Skeletal muscle tissue (tissue), 4 donors: ENCODE measurements around the gene NALCN. TPM values are rescaled to one million over a fixed set of nuclear protein-coding genes. Genes with fewer than 3 reads are reported as not detected.

ENCODE experiments used
- H3K27ac ChIP-seq: one replicate; pipeline ENCODE4 v1.7.0; 2013; ENCODE audit warnings: mild to moderate bottlenecking, low read depth, low read length, inconsistent platforms
- H3K27me3 ChIP-seq, 3 donors: one replicate each; pipeline ENCODE4 v1.7.0; 2013; ENCODE audit warnings: low read length in 3 of 3; ENCODE audit not compliant: control insufficient read depth in 3 of 3, insufficient read depth in 3 of 3
- H3K36me3 ChIP-seq, 3 donors: one replicate each; pipeline ENCODE4 v1.7.0; 2013; ENCODE audit warnings: low read length in 3 of 3; ENCODE audit not compliant: control insufficient read depth in 3 of 3, insufficient read depth in 3 of 3
- H3K4me1 ChIP-seq, 3 donors: one replicate each; pipeline ENCODE4 v1.7.0; 2013; ENCODE audit warnings: low read length in 3 of 3, mild to moderate bottlenecking in 3 of 3; ENCODE audit not compliant: control insufficient read depth in 3 of 3, insufficient read depth in 3 of 3
- H3K4me3 ChIP-seq, 3 donors: one replicate each; pipeline ENCODE4 v1.7.0; 2013; ENCODE audit warnings: low read length in 3 of 3
- H3K9ac ChIP-seq, 3 donors: one replicate each; pipeline ENCODE4 v1.7.0; 2013; ENCODE audit warnings: low read length in 3 of 3, mild to moderate bottlenecking in 3 of 3, moderate library complexity in 2 of 3, low read depth in 1 of 3
- H3K9me3 ChIP-seq, 3 donors: one replicate each; pipeline ENCODE4 v1.7.0; 2013; ENCODE audit warnings: low read length in 3 of 3; ENCODE audit not compliant: control insufficient read depth in 3 of 3
- total RNA-seq: library from RNA; depleted of rRNA; stranded (reverse); fragments of >200 nt; gene quantifications from one replicate; pipeline ENCODE4 v1.2.3, GENCODE V29; 2014
- donor health status: Osteomylitis.

The NALCN gene
- total RNA-seq, 1 donor from 2014 or later, result 1.0 TPM

DNA sequence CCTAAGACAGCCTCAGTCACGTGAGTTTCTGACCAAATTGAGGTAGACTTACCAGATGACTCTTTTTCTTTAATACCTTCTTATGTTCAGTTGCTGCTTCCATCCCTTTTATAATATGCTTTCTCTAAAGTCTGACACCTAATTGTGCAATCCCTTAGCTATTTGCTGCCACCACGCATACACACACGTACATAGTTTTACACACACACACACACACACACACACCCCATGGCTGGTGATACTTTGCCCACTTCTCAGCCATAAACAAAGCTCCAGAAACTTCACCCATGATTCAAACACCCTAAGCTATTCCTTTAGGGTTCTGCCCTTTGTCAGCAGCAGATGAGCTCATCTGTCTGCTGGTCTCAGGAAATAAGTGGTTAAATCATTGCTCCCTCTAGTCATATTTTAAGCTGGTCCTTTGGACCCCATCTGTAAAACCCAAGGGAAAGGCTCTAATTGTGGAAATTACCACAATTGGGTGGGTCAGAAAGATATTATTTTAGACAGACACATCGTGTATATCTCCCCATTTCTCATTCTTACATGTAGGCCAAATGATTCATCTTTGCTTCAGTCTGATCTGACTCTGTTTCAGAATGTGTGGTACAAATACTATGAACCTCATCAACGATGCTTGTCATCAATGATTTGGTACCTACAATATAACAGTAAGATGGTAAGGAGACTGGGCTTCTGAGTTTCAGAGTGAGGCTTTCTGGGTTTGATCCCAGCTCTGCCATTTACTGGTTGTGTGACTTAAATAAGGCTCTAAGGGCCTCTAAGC lies 69.2 kb downstream of the NALCN start:
- Histone ChIP-seq H3K36me3 (no peaks in the 10 kb centered on the region), H3K27me3 (no peaks in the 10 kb centered on the region), H3K4me3 (no peak overlapping the region), H3K9ac (no peak overlapping the region), H3K4me1 (no peaks in the 10 kb centered on the region), H3K27ac (no peak overlapping the region), H3K9me3 (no peaks in the 10 kb centered on the region)

DNA sequence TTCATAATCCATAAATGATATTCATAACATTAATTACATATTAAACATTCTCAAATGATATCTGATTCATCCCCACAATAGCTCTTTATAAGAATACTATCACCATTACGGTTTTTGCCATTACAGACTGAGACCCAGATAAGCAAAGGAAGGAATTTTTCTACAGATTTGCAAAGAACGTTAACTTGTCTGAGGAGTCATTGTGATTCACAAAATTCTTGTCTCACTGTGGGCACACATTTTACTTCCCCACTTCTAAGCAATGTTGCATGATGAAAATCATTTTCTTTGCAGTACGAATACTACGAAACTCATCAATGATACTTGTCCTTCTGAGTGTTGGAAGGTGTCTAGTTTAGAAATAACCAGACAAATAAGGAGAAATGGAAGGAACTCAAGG lies 70.1 kb downstream of the NALCN start:
- no peak overlapping the region for H3K4me3 ChIP-seq
- no peaks in the 10 kb centered on the region for H3K9me3 ChIP-seq
- H3K36me3 ChIP-seq, result no peaks in the 10 kb centered on the region

DNA sequence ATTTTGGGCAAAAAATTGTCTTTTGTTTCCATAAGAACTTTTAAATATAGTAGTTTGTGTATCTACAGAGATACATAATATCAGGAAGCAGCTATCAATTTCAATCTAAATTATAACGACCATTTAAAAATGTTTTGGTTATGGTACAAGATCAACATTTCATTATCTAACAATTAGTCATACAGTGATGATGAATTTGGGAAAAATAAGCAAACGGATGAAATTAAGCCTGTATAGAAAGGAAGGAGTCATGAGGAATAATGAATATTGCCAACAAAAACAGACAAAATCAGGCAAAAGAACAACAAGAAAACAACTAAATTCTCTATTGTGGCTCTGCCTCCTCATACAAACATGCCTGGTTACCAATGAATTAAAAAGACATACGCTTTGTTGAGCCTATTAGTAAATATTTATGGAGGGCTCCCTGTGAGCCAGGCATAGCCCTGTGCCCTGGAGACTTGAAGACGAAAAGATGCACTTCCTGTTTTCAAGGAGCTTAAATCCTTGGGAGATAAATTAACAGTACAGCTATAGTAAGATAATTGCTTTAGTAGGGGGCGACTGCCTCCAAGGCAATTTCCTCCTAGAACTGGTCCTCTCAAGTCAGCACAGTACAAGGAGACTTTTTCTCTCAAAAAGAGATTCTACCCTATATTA lies 73.0 kb downstream of the NALCN start:
- H3K27me3 ChIP-seq, result no peaks in the 10 kb centered on the region
- no peaks in the 10 kb centered on the region for H3K9me3 ChIP-seq
- no peak overlapping the region for H3K4me3 ChIP-seq
- no peak overlapping the region for H3K9ac ChIP-seq
- no peaks in the 10 kb centered on the region for H3K36me3 ChIP-seq
- H3K27ac ChIP-seq, result no peak overlapping the region
- no peaks in the 10 kb centered on the region for H3K4me1 ChIP-seq

More for the DNA sequence above, 70.1 kb downstream of the NALCN start:
- Histone ChIP-seq H3K4me1 (no peaks in the 10 kb centered on the region), H3K27me3 (no peaks in the 10 kb centered on the region), H3K27ac (no peak overlapping the region), H3K9ac (no peak overlapping the region)

DNA sequence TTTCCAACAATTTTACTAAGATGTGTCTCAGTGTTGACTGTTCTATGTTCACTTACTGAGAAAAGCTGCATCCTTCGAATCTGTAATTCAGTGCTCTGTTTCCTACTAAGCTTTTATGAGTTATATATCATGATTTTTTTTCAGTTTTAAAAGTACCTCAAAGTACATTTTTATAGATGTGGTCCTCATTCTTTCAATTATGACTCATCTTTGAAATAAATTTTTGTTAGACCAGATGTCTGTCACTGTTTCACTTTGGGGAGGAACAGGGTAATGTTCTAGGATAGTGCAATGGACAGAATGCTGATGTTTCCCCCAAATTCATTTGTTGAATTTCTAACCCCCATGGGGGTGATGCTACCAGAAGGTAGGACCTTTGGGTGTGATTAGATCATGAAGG lies 74.8 kb downstream of the NALCN start:
- Histone ChIP-seq H3K27me3 (no peaks in the 10 kb centered on the region), H3K36me3 (no peaks in the 10 kb centered on the region), H3K4me1 (no peaks in the 10 kb centered on the region), H3K27ac (no peak overlapping the region), H3K9me3 (no peaks in the 10 kb centered on the region), H3K4me3 (no peak overlapping the region), H3K9ac (no peak overlapping the region)

DNA sequence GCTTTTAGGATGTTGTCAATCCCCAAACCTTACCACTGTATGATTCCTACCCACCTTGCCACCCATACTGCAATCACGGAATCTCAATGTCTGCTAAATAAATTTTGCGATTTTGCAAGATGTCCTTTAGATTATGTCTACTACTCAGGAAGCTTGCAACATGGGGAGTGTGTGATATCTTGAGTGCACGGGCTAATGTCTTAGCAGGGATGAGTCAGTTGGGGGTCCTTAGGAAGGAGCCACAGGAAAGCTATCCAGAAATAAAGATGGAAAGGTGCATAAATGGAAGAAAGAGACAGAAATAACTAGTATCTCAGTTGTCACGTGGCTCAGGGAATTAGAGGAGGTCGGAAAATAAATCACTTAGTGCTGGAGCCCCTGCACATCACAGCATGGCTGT lies 77.1 kb downstream of the NALCN start:
- H3K9me3 ChIP-seq, result no peaks in the 10 kb centered on the region

DNA sequence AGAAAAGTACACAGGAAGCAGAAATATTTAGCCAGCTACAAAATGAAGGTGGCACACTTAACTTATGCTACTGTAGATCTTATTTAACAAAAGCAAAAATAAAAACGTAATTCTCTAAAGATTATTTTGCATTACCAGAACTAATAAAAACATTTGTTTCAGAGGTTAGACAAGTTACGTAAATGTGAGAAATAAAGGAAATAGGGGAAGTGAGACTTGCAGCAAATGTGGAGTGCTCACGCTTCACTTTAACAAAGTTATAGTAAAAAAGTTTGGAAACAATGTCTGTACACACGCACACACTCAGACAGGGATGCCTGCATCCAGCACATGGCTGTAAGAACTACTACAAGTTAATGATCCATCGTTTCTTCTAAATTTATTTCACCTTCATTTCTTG lies 83.7 kb downstream of the NALCN start:
- Histone ChIP-seq H3K4me3 (no peak overlapping the region), H3K27me3 (no peaks in the 10 kb centered on the region), H3K4me1 (no peaks in the 10 kb centered on the region), H3K9me3 (no peaks in the 10 kb centered on the region), H3K27ac (no peak overlapping the region), H3K9ac (no peak overlapping the region), H3K36me3 (no peaks in the 10 kb centered on the region)

More for the DNA sequence above, 77.1 kb downstream of the NALCN start:
- Histone ChIP-seq H3K27ac (no peak overlapping the region), H3K27me3 (no peaks in the 10 kb centered on the region), H3K4me1 (no peaks in the 10 kb centered on the region), H3K9ac (no peak overlapping the region), H3K36me3 (no peaks in the 10 kb centered on the region), H3K4me3 (no peak overlapping the region)

DNA sequence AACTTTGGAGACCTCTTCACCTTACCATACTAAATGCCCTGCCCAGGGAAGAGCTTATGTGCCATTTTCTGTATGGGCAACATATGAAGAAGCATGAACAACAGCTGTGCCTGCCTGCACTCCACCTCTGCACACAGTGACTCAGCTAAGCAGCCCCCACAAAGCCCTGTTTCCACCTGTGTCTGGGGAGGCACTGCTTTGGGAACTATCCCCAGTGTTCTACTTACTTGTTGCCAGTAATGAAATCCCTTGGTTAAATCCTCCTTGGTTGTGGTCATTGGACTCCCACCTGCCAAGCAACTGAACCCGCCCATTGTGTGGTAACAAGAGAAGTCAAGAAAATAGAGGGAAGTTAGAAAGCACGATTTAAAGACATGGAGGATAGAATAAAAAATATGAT lies 84.6 kb downstream of the NALCN start:
- no peak overlapping the region for H3K4me3 ChIP-seq
- no peaks in the 10 kb centered on the region for H3K9me3 ChIP-seq
- H3K27me3 ChIP-seq, result no peaks in the 10 kb centered on the region
- no peak overlapping the region for H3K9ac ChIP-seq
- no peaks in the 10 kb centered on the region for H3K36me3 ChIP-seq
- no peak overlapping the region for H3K27ac ChIP-seq
- H3K4me1 ChIP-seq, result no peaks in the 10 kb centered on the region

DNA sequence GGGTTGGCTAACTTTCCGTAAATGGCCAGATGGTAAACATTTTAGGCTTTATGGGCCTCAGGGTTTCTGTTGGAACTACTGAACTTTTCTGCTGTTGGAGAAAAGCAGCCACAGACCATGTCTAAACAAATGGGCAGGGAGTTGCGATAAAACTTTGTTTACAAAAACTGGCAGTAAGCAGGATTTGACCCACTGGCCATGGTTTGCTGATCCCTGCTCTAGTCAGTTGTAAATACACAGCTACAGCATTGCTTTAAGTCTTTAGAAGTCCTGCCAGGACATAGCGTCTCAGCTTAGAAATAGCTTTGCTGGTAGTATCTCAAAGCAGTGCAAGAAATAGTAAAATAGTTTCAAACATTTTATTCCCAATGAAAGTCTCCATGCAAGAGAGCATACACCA lies 88.4 kb downstream of the NALCN start:
- no peak overlapping the region for H3K4me3 ChIP-seq
- no peaks in the 10 kb centered on the region for H3K27me3 ChIP-seq
- H3K27ac ChIP-seq, result no peak overlapping the region
- H3K9me3 ChIP-seq, result no peaks in the 10 kb centered on the region
- H3K36me3 ChIP-seq, result no peaks in the 10 kb centered on the region
- no peaks in the 10 kb centered on the region for H3K4me1 ChIP-seq
- no peak overlapping the region for H3K9ac ChIP-seq

DNA sequence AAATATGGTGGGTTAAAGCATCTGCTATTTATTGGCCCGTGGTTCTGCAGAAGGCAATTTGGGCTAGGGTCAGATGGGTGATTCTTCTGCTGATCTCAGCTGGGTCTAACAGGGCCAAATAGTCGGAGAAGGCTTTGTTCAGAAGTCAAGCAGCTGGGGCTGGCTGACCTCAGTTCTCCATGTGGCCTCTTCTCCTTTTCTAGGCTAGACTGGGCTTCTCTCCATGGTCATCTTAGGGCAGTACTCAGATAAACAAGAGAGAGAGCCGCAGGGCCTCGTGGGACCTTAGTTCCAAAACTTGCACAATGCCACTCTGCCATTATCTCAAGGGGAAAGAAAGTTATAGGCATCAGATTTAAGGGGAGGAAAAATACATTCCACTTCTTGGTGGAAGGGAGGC lies 89.6 kb downstream of the NALCN start:
- no peaks in the 10 kb centered on the region for H3K27me3 ChIP-seq
- H3K27ac ChIP-seq, result no peak overlapping the region
- no peak overlapping the region for H3K4me3 ChIP-seq
- H3K36me3 ChIP-seq, result no peaks in the 10 kb centered on the region
- H3K9me3 ChIP-seq, result no peaks in the 10 kb centered on the region
- H3K9ac ChIP-seq, result no peak overlapping the region
- no peaks in the 10 kb centered on the region for H3K4me1 ChIP-seq

DNA sequence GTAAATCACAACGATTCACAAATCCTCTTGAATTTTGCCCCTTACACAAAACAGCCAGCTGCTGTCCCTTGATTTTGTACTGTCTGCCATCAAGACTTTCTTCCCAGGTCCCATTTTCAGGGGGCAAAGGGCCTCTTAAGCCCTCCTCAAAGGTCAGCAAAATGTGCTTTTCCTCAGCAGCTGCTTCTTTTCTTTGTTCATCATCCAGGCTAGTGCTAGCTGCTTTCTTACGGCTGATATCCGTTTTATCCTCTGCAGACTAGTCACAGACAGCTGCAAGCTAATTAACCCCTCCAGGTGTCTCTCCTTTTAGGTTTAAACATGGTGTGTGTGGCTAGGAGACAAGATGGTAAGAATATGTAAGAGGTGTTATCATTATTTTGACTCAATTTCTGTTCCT lies 90.9 kb downstream of the NALCN start:
- Histone ChIP-seq H3K27ac (no peak overlapping the region), H3K9me3 (no peaks in the 10 kb centered on the region), H3K9ac (no peak overlapping the region), H3K36me3 (no peaks in the 10 kb centered on the region), H3K4me1 (no peaks in the 10 kb centered on the region), H3K4me3 (no peak overlapping the region), H3K27me3 (no peaks in the 10 kb centered on the region)
